SK-N-SH (cell line): ENCODE results near the gene GOPC. TPM values are rescaled to one million over a fixed set of nuclear protein-coding genes. Genes with fewer than 3 reads are reported as not detected.

Experiments
- CTCF ChIA-PET: fragments of 300-600, 350-600 bp; formaldehyde crosslinking; extraction: SDS; loops from one replicate; lab custom pipeline; 2021; lab: Yijun Ruan, JAX
- POLR2A ChIA-PET: fragments of 350-600 bp; sonication (Branson Sonifier 250); formaldehyde crosslinking; extraction: SDS; loops from one replicate; lab custom pipeline; 2020; ENCODE audit warnings: antibody characterized with exemption, inconsistent platforms; lab: Yijun Ruan, JAX
- DNase-seq: peaks from one replicate; pipeline ENCODE4 v3.0.0; 2012
- H2AFZ ChIP-seq: fragments of 200-600 bp; sonication (generic); 2 replicates; pipeline ENCODE4 v1.8.1; 2016; ENCODE audit warnings: antibody characterized with exemption, mild to moderate bottlenecking, low read depth
- H3F3A ChIP-seq: fragments of 200-600 bp; sonication (generic); replicated peaks from 2 replicates; pipeline ENCODE3; 2016; ENCODE audit warnings: antibody characterized with exemption, mild to moderate bottlenecking; ENCODE audit not compliant: insufficient read depth
- H3K27ac ChIP-seq, 2 experiments: fragments of 200-500 bp in 1 of 2; fragments of 200-600 bp in 1 of 2; sonication (Bioruptor generic) in 1 of 2; sonication (generic), shearing (Covaris generic) in 1 of 2; 2 replicates each; pipeline versions ENCODE4 v1.5.1 to v1.6.1; 2014 to 2016; ENCODE audit warnings: low read depth in 2 of 2, inconsistent platforms in 1 of 2, low read length in 1 of 2, mild to moderate bottlenecking in 1 of 2, mixed read lengths in 1 of 2
- H3K27me3 ChIP-seq: fragments of 200-600 bp; sonication (generic), shearing (Covaris generic); 2 replicates; pipeline ENCODE4 v1.6.1; 2016; ENCODE audit warnings: mixed run types; ENCODE audit not compliant: insufficient read depth
- H3K36me3 ChIP-seq, 2 experiments: fragments of 200-500 bp in 1 of 2; fragments of 200-600 bp in 1 of 2; sonication (Bioruptor generic) in 1 of 2; sonication (generic) in 1 of 2; replicated peaks in 1 of 2; 2 replicates each; pipeline versions ENCODE3 to v1.5.1; 2014 to 2016; ENCODE audit warnings: low read length in 1 of 2, mild to moderate bottlenecking in 1 of 2; ENCODE audit not compliant: insufficient read depth in 2 of 2, control insufficient read depth in 1 of 2
- H3K4me1 ChIP-seq, 2 experiments: fragments of 200-500 bp in 1 of 2; fragments of 200-600 bp in 1 of 2; sonication (Bioruptor generic) in 1 of 2; sonication (generic), shearing (Covaris generic) in 1 of 2; 2 replicates each; pipeline versions ENCODE4 v1.5.1 to v1.6.1; 2014 to 2016; ENCODE audit warnings: low read depth in 1 of 2, low read length in 1 of 2, mixed run types in 1 of 2; ENCODE audit not compliant: insufficient read depth in 2 of 2, control insufficient read depth in 1 of 2
- H3K4me2 ChIP-seq: fragments of 200-600 bp; sonication (generic), shearing (Covaris generic); 2 replicates; pipeline ENCODE4 v1.6.1; 2017; ENCODE audit warnings: mixed run types
- H3K4me3 ChIP-seq, 2 experiments: fragments of 200-500 bp in 1 of 2; fragments of 200-600 bp in 1 of 2; sonication (Bioruptor generic) in 1 of 2; sonication (generic), shearing (Covaris generic) in 1 of 2; 2 replicates each; pipeline versions ENCODE4 v1.5.1 to v1.8.1; 2014 to 2016; ENCODE audit warnings: low read depth in 2 of 2, inconsistent platforms in 1 of 2, low read length in 1 of 2, mild to moderate bottlenecking in 1 of 2, mixed read lengths in 1 of 2, moderate library complexity in 1 of 2
- H3K79me2 ChIP-seq: fragments of 200-600 bp; sonication (generic); 2 replicates; pipeline ENCODE4 v1.8.1; 2017; ENCODE audit warnings: mild to moderate bottlenecking; ENCODE audit not compliant: insufficient read depth
- H3K9ac ChIP-seq: fragments of 200-600 bp; sonication (generic); 2 replicates; pipeline ENCODE4 v1.6.1; 2017; ENCODE audit warnings: mixed run types
- H3K9me2 ChIP-seq: fragments of 200-600 bp; sonication (generic); 2 replicates; pipeline ENCODE4 v1.6.1; 2017; ENCODE audit warnings: mixed run types
- H3K9me3 ChIP-seq: fragments of 200-600 bp; sonication (generic); 2 replicates; pipeline ENCODE4 v1.6.1; 2017; ENCODE audit warnings: mixed run types, mild to moderate bottlenecking, moderate library complexity
- H4K20me1 ChIP-seq: fragments of 200-600 bp; sonication (generic); 2 replicates; pipeline ENCODE4 v1.6.1; 2017; ENCODE audit warnings: mild to moderate bottlenecking, mixed run types; ENCODE audit not compliant: insufficient read depth
- CHD2 ChIP-seq: fragments of 150-350 bp; IDR thresholded peaks from 2 replicates; pipeline ENCODE4 v1.6.1; 2018; ENCODE audit warnings: low read length; ENCODE audit not compliant: partially characterized antibody
- EZH2phosphoT487 ChIP-seq: fragments of 200-600 bp; sonication (generic); IDR thresholded peaks from 2 replicates; pipeline ENCODE4 v1.6.1; 2017; ENCODE audit warnings: low read depth, mixed run types, mild to moderate bottlenecking, antibody characterized with exemption, moderate library complexity, borderline replicate concordance
- FOXM1 ChIP-seq: IDR thresholded peaks from 2 replicates; pipeline ENCODE4 v1.4.0; 2012; ENCODE audit warnings: low read depth, mild to moderate bottlenecking
- GABPA ChIP-seq: IDR thresholded peaks from 2 replicates; pipeline ENCODE4 v1.4.0; 2012; ENCODE audit warnings: low read depth, mild to moderate bottlenecking
- JUND ChIP-seq: IDR thresholded peaks from 2 replicates; pipeline ENCODE4 v1.4.0; 2012
- MEF2A ChIP-seq: IDR thresholded peaks from 2 replicates; pipeline ENCODE4 v1.4.0; 2012; ENCODE audit warnings: low read depth, borderline replicate concordance
- MXI1 ChIP-seq: IDR thresholded peaks from 2 replicates; pipeline ENCODE4 v1.6.1; 2012; ENCODE audit warnings: mild to moderate bottlenecking, low read depth, low read length, improper control_type of control experiment
- NRF1 ChIP-seq: IDR thresholded peaks from 2 replicates; pipeline ENCODE4 v1.6.1; 2012; ENCODE audit warnings: low read depth, mild to moderate bottlenecking, low read length
- RCOR1 ChIP-seq: fragments of 150-350 bp; IDR thresholded peaks from 2 replicates; pipeline ENCODE4 v1.6.1; 2017; ENCODE audit warnings: antibody characterized with exemption, low read length
- RXRA ChIP-seq: IDR thresholded peaks from 2 replicates; pipeline ENCODE4 v1.4.0; 2012; ENCODE audit warnings: low read depth, mild to moderate bottlenecking, borderline replicate concordance
- SIN3A ChIP-seq: IDR thresholded peaks from 2 replicates; pipeline ENCODE4 v1.6.1; 2012; ENCODE audit warnings: low read depth, mild to moderate bottlenecking, low read length, moderate library complexity, borderline replicate concordance
- YY1 ChIP-seq: IDR thresholded peaks from 2 replicates; pipeline ENCODE4 v1.4.0; 2012; ENCODE audit warnings: low read depth, mild to moderate bottlenecking
- WGBS: methylation state at CpG from one replicate; pipeline ENCODE4 v1.1.6; 2017; ENCODE audit warnings: low lambda C conversion rate; 5-methylcytosine and 5-hydroxymethylcytosine counted together
- polyA plus RNA-seq, 3 experiments: library from polyadenylated mRNA; depleted of rRNA; stranded (reverse); fragments of >200 nt; gene quantifications; 2 replicates each; pipeline ENCODE4 v1.2.3, GENCODE V29; 2012
- TF ChIP-seq, protein P1 (sequence below): IDR thresholded peaks from 2 replicates; pipeline ENCODE4 v1.4.0; 2012; ENCODE audit warnings: low read depth
- TF ChIP-seq, protein P2 (sequence below): fragments of 150-350 bp; IDR thresholded peaks from 2 replicates; pipeline ENCODE4 v1.6.1; 2016; ENCODE audit warnings: mild to moderate bottlenecking, low read depth, low read length

Gene GOPC
- polyA plus RNA-seq, 1 of the 3 experiments (the other 2 are of a cell fraction) = 20.8 TPM

DNA sequence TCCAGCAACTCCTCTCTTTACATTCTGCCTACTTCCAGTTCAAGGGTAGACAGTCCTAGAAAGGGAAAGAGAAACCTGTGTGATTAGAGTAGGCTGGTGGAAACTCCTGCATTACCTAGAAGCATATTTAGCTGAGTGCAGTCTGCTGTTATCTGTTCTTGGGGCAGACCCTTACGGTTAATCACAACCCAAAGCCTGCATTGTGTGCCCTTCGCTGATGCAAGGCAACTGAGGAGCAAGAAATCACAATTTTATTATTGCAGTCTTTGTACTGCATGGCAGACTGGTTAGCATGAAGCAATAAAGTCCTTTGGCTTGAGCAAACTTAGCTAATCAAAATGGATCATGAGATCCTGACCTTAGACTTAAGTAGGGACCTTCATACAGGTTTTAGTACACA is 1.5 kb upstream of the GOPC start:
- DNase-seq = no peak
- no peak overlapping the region for H3K9ac ChIP-seq
- H3K27ac ChIP-seq = no peak overlapping the region
- H4K20me1 ChIP-seq = peaks cover 20% of the 10 kb centered on the region; the same call in 1 of the 2 replicates
- H3K4me2 ChIP-seq = no peak overlapping the region
- TF ChIP-seq YY1 (no peak), CHD2 (no peak), SIN3A (no peak), MEF2A (no peak), MXI1 (no peak), RCOR1 (no peak), RXRA (no peak), GABPA (no peak), FOXM1 (no peak), EZH2phosphoT487 (no peak)
- TF ChIP-seq, protein P1, sequence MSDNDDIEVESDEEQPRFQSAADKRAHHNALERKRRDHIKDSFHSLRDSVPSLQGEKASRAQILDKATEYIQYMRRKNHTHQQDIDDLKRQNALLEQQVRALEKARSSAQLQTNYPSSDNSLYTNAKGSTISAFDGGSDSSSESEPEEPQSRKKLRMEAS = no peak
- H3F3A ChIP-seq = peaks cover 8% of the 10 kb centered on the region
- 84% methylated on average over 2 of the region's 2 CpGs for WGBS
- no peaks in the 10 kb centered on the region for H3K9me3 ChIP-seq
- POLR2A ChIA-PET = no interaction called here
- no peak overlapping the region for H3K4me3 ChIP-seq
- H3K27me3 ChIP-seq = no peaks in the 10 kb centered on the region
- peaks cover 35% of the 10 kb centered on the region for H3K79me2 ChIP-seq
- H3K36me3 ChIP-seq = peaks cover 1 to 4% of the 10 kb centered on the region in 2 experiments
- CTCF ChIA-PET = interaction anchor here (0.8 to 8.1 kb wide), 13 partner anchors 9 to 415 kb away, joined by 3 to 108 read pairs (median 5); no protein-coding TSS in a partner anchor
- peaks cover 0 to 11% of the 10 kb centered on the region in 2 experiments; a peak in 2 of 4 replicates for H3K4me1 ChIP-seq
- no peak overlapping the region for H2AFZ ChIP-seq
- H3K9me2 ChIP-seq = no peaks in the 10 kb centered on the region

DNA sequence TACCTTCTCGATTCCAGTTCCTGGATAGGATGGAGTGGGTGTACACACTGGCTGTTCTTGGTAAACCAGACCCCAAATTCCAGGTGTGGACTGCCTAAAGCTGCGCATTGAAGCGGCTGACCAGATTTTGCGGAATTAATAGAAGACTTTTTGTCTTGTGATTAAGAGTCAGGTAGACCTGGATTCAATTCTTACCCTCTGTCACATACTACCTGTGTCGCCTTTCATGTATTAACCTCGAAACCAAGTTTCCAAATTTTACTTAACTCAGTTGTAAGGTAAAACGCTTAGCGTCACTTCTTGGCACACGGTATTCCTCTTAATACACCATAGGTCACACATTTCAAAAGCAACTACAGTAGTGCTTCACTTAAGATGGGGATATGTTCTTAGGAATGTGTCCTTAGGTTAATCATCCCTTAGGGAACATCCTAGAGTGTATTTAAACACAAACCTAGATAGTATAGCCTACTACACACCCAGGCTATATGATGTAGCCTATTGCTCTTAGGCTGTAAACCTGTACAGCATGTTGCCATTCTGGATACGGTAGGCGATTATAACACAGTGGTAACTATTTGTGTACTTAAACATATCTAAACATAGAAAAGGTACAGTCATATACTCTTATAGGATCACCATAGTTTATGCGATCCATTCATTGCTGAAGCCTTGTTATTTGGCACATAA is 733 bp upstream of the GOPC start:
- Histone ChIP-seq H3K27me3 (no peaks in the 10 kb centered on the region), H3K9me2 (no peaks in the 10 kb centered on the region), H3F3A (peaks cover 8% of the 10 kb centered on the region), H3K9ac (peak overlapping the region; percentile 77), H3K79me2 (peaks cover 43% of the 10 kb centered on the region), H3K9me3 (no peaks in the 10 kb centered on the region)
- DNase-seq = no peak
- POLR2A ChIA-PET = interaction anchor here (0.7 to 0.8 kb wide), 2 partner anchors 19 to 50 kb away, joined by 3 read pairs; no protein-coding TSS in a partner anchor
- WGBS = 39% methylated on average over 11 of the region's 12 CpGs
- TF ChIP-seq JUND = no peak
- TF ChIP-seq NRF1 = no peak
- TF ChIP-seq CHD2 = peak; percentile 5
- TF ChIP-seq, protein P2, sequence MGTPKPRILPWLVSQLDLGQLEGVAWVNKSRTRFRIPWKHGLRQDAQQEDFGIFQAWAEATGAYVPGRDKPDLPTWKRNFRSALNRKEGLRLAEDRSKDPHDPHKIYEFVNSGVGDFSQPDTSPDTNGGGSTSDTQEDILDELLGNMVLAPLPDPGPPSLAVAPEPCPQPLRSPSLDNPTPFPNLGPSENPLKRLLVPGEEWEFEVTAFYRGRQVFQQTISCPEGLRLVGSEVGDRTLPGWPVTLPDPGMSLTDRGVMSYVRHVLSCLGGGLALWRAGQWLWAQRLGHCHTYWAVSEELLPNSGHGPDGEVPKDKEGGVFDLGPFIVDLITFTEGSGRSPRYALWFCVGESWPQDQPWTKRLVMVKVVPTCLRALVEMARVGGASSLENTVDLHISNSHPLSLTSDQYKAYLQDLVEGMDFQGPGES = no peak
- TF ChIP-seq, all 33 proteins: peak for 1
- H3K27ac ChIP-seq = peak overlapping the region; percentile 86 to 99
- H3K4me3 ChIP-seq = peak overlapping the region; percentile 66 to 91
- H3K4me1 ChIP-seq = peaks cover 0 to 11% of the 10 kb centered on the region in 2 experiments; a peak in 2 of 4 replicates
- H3K4me2 ChIP-seq = peak overlapping the region; percentile 71
- peaks cover 9% of the 10 kb centered on the region in 2 experiments for H3K36me3 ChIP-seq
- H2AFZ ChIP-seq = peak overlapping the region; percentile 82
- H4K20me1 ChIP-seq = peaks cover 28% of the 10 kb centered on the region; the same call in 1 of the 2 replicates
- CTCF ChIA-PET = interaction anchor here (0.7 to 8.1 kb wide), 7 partner anchors 9 to 153 kb away, joined by 3 to 108 read pairs (median 4); no protein-coding TSS in a partner anchor
